Measurements from ENCODE around the gene FAM20B. TPM values are rescaled to one million over a fixed set of nuclear protein-coding genes. Genes with fewer than 3 reads are reported as not detected.

FAM20B gene
- total and polyA plus RNA-seq, 2 of the 8 experiments (the other 6 are each of a cell fraction or from before 2014, with no cell fraction given) = 8.3 to 36.6 TPM

GRCh38 chr1:179087665-179088064 lies 62.0 kb downstream of the FAM20B start (continued):
- no peak for TF ChIP-seq ZNF274 (IDR thresholded peaks at IDR 0.05; ENCODE audit: borderline replicate concordance, extremely low read depth, low read length)
- peak; percentile 40 for TF ChIP-seq ASH2L (IDR thresholded peaks at IDR 0.05; ENCODE audit: low read length)
- TF ChIP-seq EZH2 (IDR thresholded peaks at IDR 0.05; ENCODE audit: low read depth, low read length, severe bottlenecking) = no peak
- 0 out of 2 replicates have a peak, but pooled peaks have one; percentile 8 for TF ChIP-seq NRF1 (IDR thresholded peaks at IDR 0.05; ENCODE audit: low read depth, low read length)
- no peak for TF ChIP-seq HDAC2 (IDR thresholded peaks at IDR 0.05; ENCODE audit: borderline replicate concordance in 1 of 2, low read depth in 2 of 2, low read length in 2 of 2)
- TF ChIP-seq BCL11A (IDR thresholded peaks at IDR 0.05; ENCODE audit: low read depth in 2 of 2, low read length in 2 of 2) = no peak
- TF ChIP-seq SAP30 (IDR thresholded peaks at IDR 0.05; ENCODE audit: insufficient read depth, insufficient replicate concordance, low read length) = no peak
- TF ChIP-seq EP300 (IDR thresholded peaks at IDR 0.05; ENCODE audit: borderline replicate concordance in 1 of 2, low read depth in 2 of 2, low read length in 2 of 2) = peak in 1 of 2 experiments; percentile 7; a peak in 1 of 3 replicates
- TF ChIP-seq SP1 (IDR thresholded peaks at IDR 0.05; ENCODE audit: low read depth, low read length) = no peak
- TF ChIP-seq ATF3 (IDR thresholded peaks at IDR 0.05; ENCODE audit: insufficient read depth, low read depth, low read length) = no peak
- TF ChIP-seq SIN3A (conservative IDR thresholded peaks at IDR 0.05 in 1 of 2, IDR thresholded peaks at IDR 0.05 in 1 of 2; ENCODE audit: low read depth in 1 of 2, low read length in 2 of 2) = no peak
- TF ChIP-seq EGR1 (IDR thresholded peaks at IDR 0.05; ENCODE audit: borderline replicate concordance, low read depth, low read length) = no peak
- TF ChIP-seq JUN (IDR thresholded peaks at IDR 0.05; ENCODE audit: low read depth, low read length) = no peak
- no peak for TF ChIP-seq CBX5 (IDR thresholded peaks at IDR 0.05; ENCODE audit: low read depth, low read length)
- no peak for TF ChIP-seq TAF1 (IDR thresholded peaks at IDR 0.05; ENCODE audit: low read depth, low read length)
- TF ChIP-seq RXRA (IDR thresholded peaks at IDR 0.05; ENCODE audit: insufficient read depth, low read depth, low read length) = no peak
- TF ChIP-seq E2F6 (IDR thresholded peaks at IDR 0.05) = peak; percentile 21; the same call in 1 of the 2 replicates
- TF ChIP-seq POU5F1 (IDR thresholded peaks at IDR 0.05; ENCODE audit: low read depth, low read length) = no peak
- TF ChIP-seq SP4 (IDR thresholded peaks at IDR 0.05; ENCODE audit: low read length) = no peak
- no peak for TF ChIP-seq KDM5A (IDR thresholded peaks at IDR 0.05; ENCODE audit: low read length)
- TF ChIP-seq SUZ12 (IDR thresholded peaks at IDR 0.05; ENCODE audit: low read length) = no peak
- peak; percentile 65 for TF ChIP-seq POLR2AphosphoS5 (IDR thresholded peaks at IDR 0.05; ENCODE audit: low read depth, low read length)
- no peak for TF ChIP-seq RNF2 (IDR thresholded peaks at IDR 0.05; ENCODE audit: borderline replicate concordance, low read depth, low read length, missing control alignments, poor library complexity, severe bottlenecking)
- TF ChIP-seq BACH1 (IDR thresholded peaks at IDR 0.05; ENCODE audit: low read length) = no peak
